GM03348 (cell line): Measurements from ENCODE around the gene WLS.
A peak's percentile ranks its signal among the peaks of the same experiment; 100 is the strongest.

ENCODE experiments used
- DNase-seq: peaks from one replicate; pipeline ENCODE4 v3.0.0; 2012; ENCODE audit warnings: low spot score

The WLS gene

DNA sequence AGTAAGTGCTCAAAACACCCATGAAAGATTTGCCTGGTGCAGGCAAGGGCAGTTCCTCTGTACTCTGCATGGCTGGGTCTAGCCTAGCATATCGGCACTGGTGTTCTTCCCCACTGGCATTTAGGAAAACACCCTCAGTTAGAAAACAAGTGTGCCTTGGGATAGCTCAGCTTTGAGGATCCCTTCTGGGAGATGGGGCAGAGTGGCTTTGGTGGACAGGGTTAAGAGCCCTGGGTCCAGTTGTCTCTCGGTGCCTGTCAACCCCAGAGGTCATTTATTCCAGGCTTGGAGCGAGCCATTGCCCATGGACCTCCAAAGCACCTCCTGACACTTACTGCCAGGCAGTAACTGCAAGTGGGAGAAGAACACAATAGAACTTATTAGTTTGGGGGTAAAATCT lies 101.1 kb downstream of the WLS start:
- no peak for DNase-seq

GRCh38 chr1:68129536-68130250 lies 102.6 kb downstream of the WLS start:
- DNase-seq = no peak

GRCh38 chr1:68128820-68129219 lies 103.5 kb downstream of the WLS start:
- DNase-seq = no peak

DNA sequence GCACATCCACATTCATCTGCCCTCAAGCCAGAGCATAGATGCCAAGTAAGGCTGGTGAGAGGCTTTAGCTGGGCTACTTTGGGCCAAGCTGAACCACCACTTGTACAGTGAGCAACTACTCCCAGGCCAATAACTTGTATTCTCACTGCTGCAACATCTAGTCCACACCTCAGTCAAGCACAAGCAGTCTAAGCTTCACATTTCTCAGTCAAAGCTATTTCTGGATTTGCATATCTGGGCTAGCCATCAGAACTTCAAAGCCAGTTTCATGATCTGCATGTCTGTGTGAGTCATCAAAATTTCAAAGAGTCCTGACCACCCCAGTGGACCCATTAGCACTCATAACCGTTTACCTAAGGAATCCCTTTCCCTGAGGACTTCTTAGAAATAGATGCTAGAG lies 104.2 kb downstream of the WLS start:
- DNase-seq = no peak

DNA sequence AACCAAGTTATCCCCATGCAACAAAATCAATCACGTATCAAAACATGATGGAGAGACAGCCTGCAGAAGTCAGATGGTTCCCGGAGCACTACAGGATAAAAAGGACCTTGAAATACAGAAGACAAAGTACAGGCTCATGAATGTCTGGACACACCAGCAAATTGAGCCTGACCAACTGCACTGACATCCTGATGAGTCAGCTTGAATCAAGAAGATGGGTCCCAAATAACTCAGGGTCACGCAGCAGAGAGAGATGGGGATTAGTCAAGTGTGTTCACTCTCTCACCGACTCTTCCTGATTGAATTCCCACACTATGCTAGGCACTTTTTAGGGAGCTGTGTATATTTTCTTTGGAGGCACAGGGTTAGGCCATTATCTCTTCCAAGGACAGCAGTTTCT lies 110.8 kb downstream of the WLS start:
- peak; percentile 51 for DNase-seq

GRCh38 chr1:68120136-68120791 lies 112.1 kb downstream of the WLS start:
- DNase-seq = peak; percentile 82

GRCh38 chr1:68119445-68119844 lies 112.9 kb downstream of the WLS start:
- DNase-seq = no peak

DNA sequence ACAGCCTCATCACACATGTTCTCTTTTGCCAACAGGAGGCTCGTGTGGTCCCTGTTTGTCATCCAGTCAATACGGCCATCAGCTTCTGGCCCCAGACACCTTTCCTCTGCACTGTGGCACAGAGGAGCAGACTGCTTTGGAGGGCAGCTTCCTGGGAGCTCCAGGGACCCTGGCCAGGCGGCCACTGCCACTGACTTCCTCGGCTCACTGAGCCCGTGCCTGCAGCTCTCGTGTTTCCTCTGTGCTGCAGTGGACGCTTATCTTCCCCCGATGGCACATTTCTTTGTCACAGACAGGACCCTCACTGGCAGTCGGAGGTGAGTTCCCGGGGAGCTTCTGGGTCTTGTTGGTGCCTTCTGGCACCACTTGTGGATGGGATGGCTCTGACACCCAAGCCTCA lies 114.9 kb downstream of the WLS start:
- no peak for DNase-seq

GRCh38 chr1:68116643-68117235 lies 115.6 kb downstream of the WLS start:
- peak; percentile 64 for DNase-seq

DNA sequence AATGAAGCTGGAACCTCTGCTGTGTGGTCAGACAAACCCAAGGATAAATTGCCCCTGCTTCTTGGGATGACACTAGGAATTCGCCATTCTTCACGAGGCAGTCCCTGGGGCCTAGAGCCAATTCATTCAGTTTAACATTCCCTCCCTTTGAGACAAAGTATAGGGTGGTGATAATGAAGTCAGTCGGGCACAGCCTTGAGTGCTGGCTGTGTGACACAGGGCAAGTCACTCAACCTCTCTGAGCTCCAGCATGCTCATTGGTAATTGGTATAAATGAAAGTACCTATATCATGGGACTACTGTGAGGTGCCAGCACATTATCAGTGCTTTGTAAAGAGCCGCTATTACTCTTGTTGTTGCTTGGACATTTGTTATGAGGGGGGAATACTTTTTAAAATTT lies 117.0 kb downstream of the WLS start:
- DNase-seq = no peak

GRCh38 chr1:68113966-68114365 lies 118.4 kb downstream of the WLS start:
- no peak for DNase-seq

DNA sequence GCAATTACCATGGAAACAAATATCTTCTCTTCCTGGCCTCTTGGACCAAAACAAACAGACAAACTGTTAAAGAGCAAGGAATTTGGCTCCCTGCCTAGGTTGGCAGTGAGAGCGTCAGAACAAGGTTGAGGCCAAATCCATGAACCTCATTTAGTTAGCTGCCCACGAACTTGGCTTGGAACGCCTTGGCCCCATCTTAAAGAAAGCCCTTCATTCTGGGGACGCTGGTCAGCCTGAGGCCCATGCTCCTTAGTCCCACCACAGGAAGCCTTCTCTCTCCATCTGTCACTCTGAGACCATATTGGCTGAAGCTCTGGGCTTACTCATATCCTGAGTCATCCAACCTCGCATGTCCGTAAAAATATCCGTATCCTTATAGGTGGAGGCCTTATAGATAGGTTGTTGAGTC lies 119.5 kb downstream of the WLS start:
- DNase-seq = peak; percentile 42

GRCh38 chr1:68111519-68112436 lies 120.5 kb downstream of the WLS start:
- DNase-seq = peak; percentile 88

- DNase-seq = peak; percentile 44
These were observed 124.6 kb downstream of the WLS start for GRCh38 chr1:68107771-68108170.

DNA sequence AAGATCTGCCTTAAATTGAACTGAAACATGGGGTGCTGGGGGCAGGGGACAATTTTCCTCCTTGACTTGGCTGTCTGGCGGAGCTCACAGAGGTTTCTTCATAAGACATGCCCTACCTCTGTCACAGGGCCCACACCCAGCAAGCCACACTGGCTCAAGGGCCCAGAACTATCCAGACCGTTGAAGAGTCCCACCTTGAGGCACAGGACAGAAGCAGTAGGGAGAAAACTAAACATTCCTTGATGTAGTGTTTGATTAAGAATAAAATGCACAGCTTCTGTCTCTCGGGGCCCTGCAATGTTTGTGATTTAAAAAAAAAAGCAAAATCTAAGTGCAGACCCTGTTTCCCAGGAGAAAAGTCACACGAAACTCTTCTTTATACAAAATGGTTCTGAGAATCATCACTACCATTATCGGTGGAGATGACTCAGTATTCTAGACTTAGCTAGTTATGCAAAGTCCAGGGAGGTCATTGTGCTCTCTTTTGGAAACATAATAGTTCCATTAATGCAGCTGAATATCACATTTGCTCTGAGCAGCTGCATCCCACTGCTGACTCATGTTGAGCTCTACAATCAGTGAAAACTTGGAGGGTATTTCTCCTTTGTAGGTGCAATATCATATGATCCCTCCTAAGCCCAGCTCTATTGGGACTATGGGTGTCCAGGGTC lies 128.3 kb downstream of the WLS start:
- DNase-seq = peak; percentile 11

DNA sequence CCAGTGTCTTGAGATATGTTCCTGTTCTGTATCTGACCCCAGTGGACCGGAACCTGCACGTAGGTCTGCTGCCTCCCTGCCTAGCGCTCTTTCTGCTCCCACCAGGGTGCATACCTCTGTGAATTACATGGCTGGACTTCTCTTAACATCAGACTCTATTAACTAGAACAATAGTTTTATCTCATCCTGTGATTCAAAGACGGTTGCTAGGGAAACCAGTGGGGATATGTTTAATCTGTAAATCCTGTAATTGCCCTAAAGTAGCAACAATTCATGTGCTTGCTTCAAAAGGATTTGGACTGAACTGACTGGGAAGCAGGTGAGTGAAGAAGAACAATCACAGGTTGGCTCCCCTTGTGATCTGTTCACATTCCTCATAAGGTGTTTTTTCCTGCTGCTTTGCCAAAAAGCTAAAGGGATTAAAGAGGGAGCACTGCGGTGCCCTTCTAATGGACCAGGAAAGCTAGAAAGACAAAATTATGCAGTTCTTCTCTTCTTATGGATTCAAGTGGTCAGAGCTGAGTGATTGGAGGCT lies 129.2 kb downstream of the WLS start:
- DNase-seq = no peak

GRCh38 chr1:68101829-68102228 lies 130.5 kb downstream of the WLS start:
- DNase-seq = no peak

GRCh38 chr1:68100571-68100970 lies 131.8 kb downstream of the WLS start:
- no peak for DNase-seq

- DNase-seq = peak; percentile 34
These were observed 138.6 kb downstream of the WLS start for GRCh38 chr1:68093737-68094136.

DNA sequence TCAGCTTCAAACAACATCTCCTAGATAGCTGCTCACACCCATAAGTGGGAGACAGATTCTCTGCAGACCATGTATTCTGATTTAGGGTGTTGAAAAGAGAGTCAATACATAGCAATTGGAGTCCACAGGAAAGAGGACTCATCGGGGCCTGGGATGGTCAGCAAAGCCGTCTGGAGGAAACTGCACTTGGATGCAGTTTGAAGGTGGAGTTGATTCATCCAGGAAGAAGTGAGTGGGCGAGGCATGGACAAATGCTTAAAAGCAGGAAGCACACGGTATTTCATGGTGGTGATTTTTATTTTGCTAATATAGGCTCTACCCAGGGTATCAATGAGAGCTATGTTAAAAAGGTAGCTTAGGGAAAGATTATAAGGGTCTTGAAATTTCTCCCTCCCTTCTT lies 145.1 kb downstream of the WLS start:
- no peak for DNase-seq

DNA sequence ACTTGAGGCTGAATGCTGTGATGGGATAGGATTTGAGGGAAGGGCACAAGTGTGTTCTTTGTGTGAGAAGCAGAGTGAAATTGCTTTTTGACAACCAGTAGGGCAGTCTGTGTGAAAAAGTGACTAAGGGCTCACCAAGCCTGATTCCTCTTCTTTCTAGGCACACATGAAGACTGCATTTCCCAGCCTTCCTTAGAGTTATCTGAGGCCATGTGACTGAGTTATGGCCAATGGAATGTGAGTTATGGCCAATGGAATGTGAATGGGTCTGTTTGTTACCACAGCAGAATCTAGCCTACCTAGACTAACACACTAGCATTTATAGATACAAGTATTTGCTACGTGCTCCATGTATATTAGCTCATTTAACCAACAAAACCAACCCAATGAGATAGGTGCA lies 146.6 kb downstream of the WLS start:
- no peak for DNase-seq

DNA sequence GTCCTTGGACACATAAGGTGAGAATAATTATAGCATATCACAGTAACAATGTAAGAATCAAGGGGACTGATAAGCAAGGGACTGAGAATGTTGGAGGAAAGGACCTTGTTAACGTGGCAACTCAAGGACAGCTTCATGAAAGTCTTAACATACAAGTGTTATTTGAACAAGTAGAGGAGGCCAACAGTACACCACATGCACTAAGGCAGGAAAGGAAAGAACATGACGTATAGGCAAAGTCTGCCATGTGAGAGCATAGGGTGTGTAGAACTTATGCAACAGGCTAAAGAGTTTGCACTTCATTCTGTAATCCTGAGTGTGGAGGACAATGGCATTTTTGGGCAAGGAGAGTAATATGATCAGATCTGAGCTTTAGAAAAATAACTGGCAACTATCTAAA lies 148.6 kb downstream of the WLS start:
- no peak for DNase-seq
